WTC11 (cell line): ENCODE data around the gene FASTK. TPM values are rescaled to one million over a fixed set of nuclear protein-coding genes. Genes with fewer than 3 reads are reported as not detected.

Experiments
- ATAC-seq: fragments of 200-7000 bp; cut with Tn5 transposase; 2 replicates; pipeline ENCODE4 v1.10.0; 2021; ENCODE audit warnings: mild to moderate bottlenecking, moderate library complexity
- Bru-seq: library from RNA; stranded (reverse); fragments of 400-500 nt; gene quantifications from one replicate; lab custom pipeline; 2021; lab: Mats Ljungman, UMichigan
- CTCF ChIA-PET: fragments of 300-600 bp; sonication (Branson Sonifier 250); formaldehyde crosslinking; loops from one replicate; lab custom pipeline; 2021; ENCODE audit warnings: antibody characterized with exemption; lab: Charles Lee
- POLR2A ChIA-PET: fragments of 350-600 bp; sonication (Branson Sonifier 250); formaldehyde crosslinking; loops from one replicate; lab custom pipeline; 2021; ENCODE audit warnings: antibody characterized with exemption; lab: Charles Lee
- DNase-seq: peaks from one replicate; pipeline ENCODE4 v3.0.0; 2021; ENCODE audit warnings: low spot score
- H3K27ac Mint-ChIP-seq: 2 replicates; pipeline ENCODE4 v1.8.0; 2021; ENCODE audit warnings: mixed read lengths
- H3K27me3 Mint-ChIP-seq: 2 replicates; pipeline ENCODE4 v1.8.0; 2021; ENCODE audit warnings: low read depth, mild to moderate bottlenecking, moderate library complexity, mixed read lengths
- H3K36me3 Mint-ChIP-seq: 2 replicates; pipeline ENCODE4 v1.8.0; 2021; ENCODE audit warnings: mixed read lengths
- H3K4me1 Mint-ChIP-seq: 2 replicates; pipeline ENCODE4 v1.8.0; 2022; ENCODE audit warnings: mixed read lengths
- H3K4me3 Mint-ChIP-seq: 2 replicates; pipeline ENCODE4 v1.8.0; 2021; ENCODE audit warnings: mild to moderate bottlenecking, moderate library complexity, mixed read lengths
- H3K9me3 Mint-ChIP-seq: 2 replicates; pipeline ENCODE4 v1.8.0; 2021; ENCODE audit warnings: mixed read lengths
- CREB1 ChIP-seq: sonication (generic); formaldehyde crosslinking; IDR thresholded peaks from 2 replicates; pipeline ENCODE4 v1.8.0; 2023; ENCODE audit warnings: mild to moderate bottlenecking, missing genetic modification reagents
- FOXJ3 ChIP-seq: sonication (generic); formaldehyde crosslinking; IDR thresholded peaks from 2 replicates; pipeline ENCODE4 v1.9.0; 2021; ENCODE audit warnings: missing genetic modification reagents, mild to moderate bottlenecking, borderline replicate concordance
- GRHL2 ChIP-seq: fragments of 250-450 bp; sonication (Bioruptor Pico); IDR thresholded peaks from 2 replicates; pipeline ENCODE4 v1.8.0; 2022; ENCODE audit warnings: mild to moderate bottlenecking, moderate library complexity; ENCODE audit not compliant: insufficient replicate concordance, severe bottlenecking
- IRF2 ChIP-seq: sonication (generic); formaldehyde crosslinking; IDR thresholded peaks from 2 replicates; pipeline ENCODE4 v1.8.0; 2022; ENCODE audit warnings: low read depth, missing genetic modification reagents, borderline replicate concordance
- JUN ChIP-seq: sonication (generic); formaldehyde crosslinking; IDR thresholded peaks from 2 replicates; pipeline ENCODE4 v1.8.0; 2023; ENCODE audit warnings: mild to moderate bottlenecking, missing genetic modification reagents
- MXD4 ChIP-seq: fragments of 250-450 bp; sonication (Bioruptor Pico); IDR thresholded peaks from 2 replicates; pipeline ENCODE4 v1.8.0; 2021; ENCODE audit warnings: mild to moderate bottlenecking, moderate library complexity, borderline replicate concordance
- MYBL2 ChIP-seq: sonication (generic); formaldehyde crosslinking; IDR thresholded peaks from 2 replicates; pipeline ENCODE4 v1.8.1; 2023; ENCODE audit warnings: mild to moderate bottlenecking, moderate library complexity, missing genetic modification reagents
- RORB ChIP-seq: fragments of 250-450 bp; sonication (Bioruptor Pico); IDR thresholded peaks from 2 replicates; pipeline ENCODE4 v1.9.0; 2021; ENCODE audit warnings: mild to moderate bottlenecking
- SMAD3 ChIP-seq: sonication (generic); formaldehyde crosslinking; IDR thresholded peaks from 2 replicates; pipeline ENCODE4 v1.8.0; 2022; ENCODE audit warnings: missing genetic modification reagents, mild to moderate bottlenecking, borderline replicate concordance
- SP1 ChIP-seq: sonication (generic); formaldehyde crosslinking; conservative IDR thresholded peaks from 2 replicates; pipeline ENCODE4 v1.8.1; 2022; ENCODE audit warnings: missing genetic modification reagents
- TEAD1 ChIP-seq: sonication (generic); formaldehyde crosslinking; IDR thresholded peaks from 2 replicates; pipeline ENCODE4 v1.8.0; 2022; ENCODE audit warnings: mild to moderate bottlenecking, missing genetic modification reagents
- TEAD4 ChIP-seq: sonication (generic); formaldehyde crosslinking; IDR thresholded peaks from 2 replicates; pipeline ENCODE4 v1.8.0; 2022; ENCODE audit warnings: mild to moderate bottlenecking, missing genetic modification reagents
- ZBTB21 ChIP-seq: sonication (generic); formaldehyde crosslinking; IDR thresholded peaks from 2 replicates; pipeline ENCODE4 v1.8.1; 2023; ENCODE audit warnings: mild to moderate bottlenecking, missing genetic modification reagents, borderline replicate concordance
- ZNF138 ChIP-seq: sonication (generic); formaldehyde crosslinking; conservative IDR thresholded peaks from 2 replicates; pipeline ENCODE4 v1.8.1; 2022; ENCODE audit warnings: mild to moderate bottlenecking, moderate library complexity, missing genetic modification reagents
- ZNF232 ChIP-seq: sonication (generic); formaldehyde crosslinking; IDR thresholded peaks from 2 replicates; pipeline ENCODE4 v1.8.0; 2022; ENCODE audit warnings: mild to moderate bottlenecking, missing genetic modification reagents
- ZNF317 ChIP-seq: sonication (generic); formaldehyde crosslinking; IDR thresholded peaks from 2 replicates; pipeline ENCODE4 v1.8.1; 2023; ENCODE audit warnings: low read depth, mild to moderate bottlenecking, moderate library complexity, missing genetic modification reagents, borderline replicate concordance
- long read RNA-seq, 3 experiments: library from RNA in 1 of 3; library from capped mRNA in 1 of 3; library from polyadenylated mRNA in 1 of 3; unstranded in 2 of 3; stranded (forward) in 1 of 3; transcript quantifications; one replicate each; pipeline ENCODE4 v2.0.0, GENCODE V29; 2021
- total RNA-seq: library from RNA; stranded (reverse); gene quantifications from 3 replicates; pipeline ENCODE4 v1.2.3, GENCODE V29; 2021
- TF ChIP-seq, protein P1 (sequence below): sonication (generic); formaldehyde crosslinking; IDR thresholded peaks from 2 replicates; pipeline ENCODE4 v1.8.1; 2022; ENCODE audit warnings: mild to moderate bottlenecking, missing genetic modification reagents, moderate library complexity, borderline replicate concordance
- TF ChIP-seq, protein P2 (sequence below): sonication (generic); formaldehyde crosslinking; IDR thresholded peaks from 2 replicates; pipeline ENCODE4 v1.8.1; 2023; ENCODE audit warnings: mild to moderate bottlenecking, moderate library complexity, missing genetic modification reagents
- TF ChIP-seq, protein P3 (sequence below): sonication (generic); formaldehyde crosslinking; IDR thresholded peaks from 2 replicates; pipeline ENCODE4 v1.8.0; 2022; ENCODE audit warnings: missing genetic modification reagents
- TF ChIP-seq, protein P4 (sequence below): sonication (generic); formaldehyde crosslinking; IDR thresholded peaks from 2 replicates; pipeline ENCODE4 v1.8.0; 2022; ENCODE audit warnings: mild to moderate bottlenecking, missing genetic modification reagents

The FASTK gene, protein sequence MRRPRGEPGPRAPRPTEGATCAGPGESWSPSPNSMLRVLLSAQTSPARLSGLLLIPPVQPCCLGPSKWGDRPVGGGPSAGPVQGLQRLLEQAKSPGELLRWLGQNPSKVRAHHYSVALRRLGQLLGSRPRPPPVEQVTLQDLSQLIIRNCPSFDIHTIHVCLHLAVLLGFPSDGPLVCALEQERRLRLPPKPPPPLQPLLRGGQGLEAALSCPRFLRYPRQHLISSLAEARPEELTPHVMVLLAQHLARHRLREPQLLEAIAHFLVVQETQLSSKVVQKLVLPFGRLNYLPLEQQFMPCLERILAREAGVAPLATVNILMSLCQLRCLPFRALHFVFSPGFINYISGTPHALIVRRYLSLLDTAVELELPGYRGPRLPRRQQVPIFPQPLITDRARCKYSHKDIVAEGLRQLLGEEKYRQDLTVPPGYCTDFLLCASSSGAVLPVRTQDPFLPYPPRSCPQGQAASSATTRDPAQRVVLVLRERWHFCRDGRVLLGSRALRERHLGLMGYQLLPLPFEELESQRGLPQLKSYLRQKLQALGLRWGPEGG
- total RNA-seq (62.1 to 70.2 TPM (median 67.7 TPM) in 3 replicates), Bru-seq, nascent RNA (percentile 78 among the genes with signal in this experiment)
- long read RNA-seq, experiment 1, transcript FASTK-213 (9 exons, 1,826 nt): minor isoform, 8 of 262 reads
- long read RNA-seq, experiment 1, transcript FASTK-212 (10 exons, 1,764 nt): minor isoform, 9 of 262 reads
- long read RNA-seq, experiment 1, transcript FASTK-201 (10 exons, 1,827 nt): major isoform, 90 of 262 reads
- long read RNA-seq, experiment 1, partial matches to known transcripts: 33 of 262 reads
- long read RNA-seq, experiment 1, other reads (novel, unspliced or antisense): 116 of 262 reads
- long read RNA-seq, experiment 2, transcript FASTK-201 (10 exons, 1,827 nt): major isoform, 12 of 42 reads
- long read RNA-seq, experiment 2, transcript FASTK-202 (9 exons, 1,402 nt): minor isoform, 5 of 42 reads
- long read RNA-seq, experiment 2, partial matches to known transcripts: 9 of 42 reads
- long read RNA-seq, experiment 2, other reads (novel, unspliced or antisense): 13 of 42 reads
- long read RNA-seq, experiment 3, transcript FASTK-212 (10 exons, 1,764 nt): minor isoform, 12 of 90 reads
- long read RNA-seq, experiment 3, transcript FASTK-201 (10 exons, 1,827 nt): major isoform, 32 of 90 reads
- long read RNA-seq, experiment 3, partial matches to known transcripts: 3 of 90 reads
- long read RNA-seq, experiment 3, other reads (novel, unspliced or antisense): 36 of 90 reads

DNA sequence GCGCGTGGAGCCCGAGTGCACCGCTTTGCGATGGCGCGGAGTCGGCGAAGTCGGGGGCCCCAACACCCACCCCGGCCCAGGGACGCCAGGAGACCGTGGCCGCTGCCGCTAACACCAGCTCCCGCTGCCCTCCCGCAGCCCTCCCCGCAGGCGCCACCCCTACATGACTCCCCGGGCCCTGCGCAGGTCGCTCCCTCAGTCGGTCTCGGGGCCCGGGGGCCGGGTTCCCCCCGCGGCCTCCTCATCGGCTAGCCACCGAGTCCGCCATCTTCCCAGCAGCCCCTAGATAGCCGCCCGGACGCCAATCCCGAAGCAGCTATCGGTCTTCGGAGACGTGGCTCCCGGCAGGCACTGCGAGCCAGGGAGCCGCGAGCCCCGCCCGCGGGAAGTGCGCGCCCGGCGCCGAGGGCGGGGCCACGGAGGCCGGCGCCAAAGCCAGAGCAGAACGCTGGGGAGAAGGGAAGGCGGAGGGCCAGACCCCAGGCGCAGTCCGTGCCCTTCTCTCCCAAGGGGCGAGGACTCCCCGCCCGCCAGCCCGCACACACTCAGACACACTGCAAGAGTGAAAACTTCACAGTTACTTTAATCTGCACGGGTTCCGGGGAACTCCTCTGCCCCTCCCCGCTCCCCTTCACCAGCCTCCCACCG, at the start of gene FASTK:
FASTK (minus strand) TSS at position 288 of the 648 bp plus-strand sequence; CDS start at position 245, 43 bp downstream.
- H3K27ac Mint-ChIP-seq: peak within 1 kb of the TSS; percentile 85; the same call in 1 of the 2 replicates
- peaks cover 3% of the 10 kb centered on the region; the same call in 1 of the 2 replicates for H3K36me3 Mint-ChIP-seq
- H3K4me1 Mint-ChIP-seq: peaks cover 43% of the 10 kb centered on the region
- ATAC-seq (peak; percentile 45), DNase-seq (peak; percentile 84)
- peak within 1 kb of the TSS; percentile 87 for H3K4me3 Mint-ChIP-seq
- H3K9me3 Mint-ChIP-seq: no peaks in the 10 kb centered on the region
- H3K27me3 Mint-ChIP-seq: peaks cover 3% of the 10 kb centered on the region; the same call in 1 of the 2 replicates
- CTCF ChIA-PET: interaction anchor here (0.7 to 1.6 kb wide), 13 partner anchors 10 to 117 kb away, joined by 3 to 14 read pairs (median 5); partner anchors contain the start of gene ABCB8
- POLR2A ChIA-PET: interaction anchor here (0.5 to 1.6 kb wide), 5 partner anchors 18 to 699 kb away, joined by 3 to 13 read pairs (median 3); no protein-coding TSS in a partner anchor
- TF ChIP-seq SP1 (CRISPR knock-in tag) (peak; percentile 66; the same call in 1 of the 2 replicates), RORB (no peak), TEAD4 (0 out of 2 replicates have a peak, but pooled peaks have one; percentile 9), FOXJ3 (no peak), SMAD3 (CRISPR knock-in tag) (0 out of 2 replicates have a peak, but pooled peaks have one; percentile 18), MXD4 (no peak), MYBL2 (peak; percentile 24; the same call in 1 of the 2 replicates), ZBTB21 (CRISPR knock-in tag) (no peak), ZNF232 (0 out of 2 replicates have a peak, but pooled peaks have one; percentile 56), ZNF138 (CRISPR knock-in tag) (no peak), ZNF317 (CRISPR knock-in tag) (0 out of 2 replicates have a peak, but pooled peaks have one; percentile 31), TEAD1 (CRISPR knock-in tag) (0 out of 2 replicates have a peak, but pooled peaks have one; percentile 41), JUN (peak; percentile 70), IRF2 (no peak), GRHL2 (CRISPR knock-in tag) (no peak), CREB1 (CRISPR knock-in tag) (0 out of 2 replicates have a peak, but pooled peaks have one; percentile 17)
- TF ChIP-seq, protein P1, sequence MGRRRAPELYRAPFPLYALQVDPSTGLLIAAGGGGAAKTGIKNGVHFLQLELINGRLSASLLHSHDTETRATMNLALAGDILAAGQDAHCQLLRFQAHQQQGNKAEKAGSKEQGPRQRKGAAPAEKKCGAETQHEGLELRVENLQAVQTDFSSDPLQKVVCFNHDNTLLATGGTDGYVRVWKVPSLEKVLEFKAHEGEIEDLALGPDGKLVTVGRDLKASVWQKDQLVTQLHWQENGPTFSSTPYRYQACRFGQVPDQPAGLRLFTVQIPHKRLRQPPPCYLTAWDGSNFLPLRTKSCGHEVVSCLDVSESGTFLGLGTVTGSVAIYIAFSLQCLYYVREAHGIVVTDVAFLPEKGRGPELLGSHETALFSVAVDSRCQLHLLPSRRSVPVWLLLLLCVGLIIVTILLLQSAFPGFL (CRISPR knock-in tag): no peak
- TF ChIP-seq, protein P2, sequence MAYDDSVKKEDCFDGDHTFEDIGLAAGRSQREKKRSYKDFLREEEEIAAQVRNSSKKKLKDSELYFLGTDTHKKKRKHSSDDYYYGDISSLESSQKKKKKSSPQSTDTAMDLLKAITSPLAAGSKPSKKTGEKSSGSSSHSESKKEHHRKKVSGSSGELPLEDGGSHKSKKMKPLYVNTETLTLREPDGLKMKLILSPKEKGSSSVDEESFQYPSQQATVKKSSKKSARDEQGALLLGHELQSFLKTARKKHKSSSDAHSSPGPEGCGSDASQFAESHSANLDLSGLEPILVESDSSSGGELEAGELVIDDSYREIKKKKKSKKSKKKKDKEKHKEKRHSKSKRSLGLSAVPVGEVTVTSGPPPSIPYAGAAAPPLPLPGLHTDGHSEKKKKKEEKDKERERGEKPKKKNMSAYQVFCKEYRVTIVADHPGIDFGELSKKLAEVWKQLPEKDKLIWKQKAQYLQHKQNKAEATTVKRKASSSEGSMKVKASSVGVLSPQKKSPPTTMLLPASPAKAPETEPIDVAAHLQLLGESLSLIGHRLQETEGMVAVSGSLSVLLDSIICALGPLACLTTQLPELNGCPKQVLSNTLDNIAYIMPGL: peak; percentile 42; the same call in 1 of the 2 replicates
- TF ChIP-seq, protein P3, sequence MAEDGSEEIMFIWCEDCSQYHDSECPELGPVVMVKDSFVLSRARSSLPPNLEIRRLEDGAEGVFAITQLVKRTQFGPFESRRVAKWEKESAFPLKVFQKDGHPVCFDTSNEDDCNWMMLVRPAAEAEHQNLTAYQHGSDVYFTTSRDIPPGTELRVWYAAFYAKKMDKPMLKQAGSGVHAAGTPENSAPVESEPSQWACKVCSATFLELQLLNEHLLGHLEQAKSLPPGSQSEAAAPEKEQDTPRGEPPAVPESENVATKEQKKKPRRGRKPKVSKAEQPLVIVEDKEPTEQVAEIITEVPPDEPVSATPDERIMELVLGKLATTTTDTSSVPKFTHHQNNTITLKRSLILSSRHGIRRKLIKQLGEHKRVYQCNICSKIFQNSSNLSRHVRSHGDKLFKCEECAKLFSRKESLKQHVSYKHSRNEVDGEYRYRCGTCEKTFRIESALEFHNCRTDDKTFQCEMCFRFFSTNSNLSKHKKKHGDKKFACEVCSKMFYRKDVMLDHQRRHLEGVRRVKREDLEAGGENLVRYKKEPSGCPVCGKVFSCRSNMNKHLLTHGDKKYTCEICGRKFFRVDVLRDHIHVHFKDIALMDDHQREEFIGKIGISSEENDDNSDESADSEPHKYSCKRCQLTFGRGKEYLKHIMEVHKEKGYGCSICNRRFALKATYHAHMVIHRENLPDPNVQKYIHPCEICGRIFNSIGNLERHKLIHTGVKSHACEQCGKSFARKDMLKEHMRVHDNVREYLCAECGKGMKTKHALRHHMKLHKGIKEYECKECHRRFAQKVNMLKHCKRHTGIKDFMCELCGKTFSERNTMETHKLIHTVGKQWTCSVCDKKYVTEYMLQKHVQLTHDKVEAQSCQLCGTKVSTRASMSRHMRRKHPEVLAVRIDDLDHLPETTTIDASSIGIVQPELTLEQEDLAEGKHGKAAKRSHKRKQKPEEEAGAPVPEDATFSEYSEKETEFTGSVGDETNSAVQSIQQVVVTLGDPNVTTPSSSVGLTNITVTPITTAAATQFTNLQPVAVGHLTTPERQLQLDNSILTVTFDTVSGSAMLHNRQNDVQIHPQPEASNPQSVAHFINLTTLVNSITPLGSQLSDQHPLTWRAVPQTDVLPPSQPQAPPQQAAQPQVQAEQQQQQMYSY (CRISPR knock-in tag): peak; percentile 16; the same call in 1 of the 2 replicates
- TF ChIP-seq, protein P4, sequence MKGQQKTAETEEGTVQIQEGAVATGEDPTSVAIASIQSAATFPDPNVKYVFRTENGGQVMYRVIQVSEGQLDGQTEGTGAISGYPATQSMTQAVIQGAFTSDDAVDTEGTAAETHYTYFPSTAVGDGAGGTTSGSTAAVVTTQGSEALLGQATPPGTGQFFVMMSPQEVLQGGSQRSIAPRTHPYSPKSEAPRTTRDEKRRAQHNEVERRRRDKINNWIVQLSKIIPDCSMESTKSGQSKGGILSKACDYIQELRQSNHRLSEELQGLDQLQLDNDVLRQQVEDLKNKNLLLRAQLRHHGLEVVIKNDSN (CRISPR knock-in tag): peak; percentile 51; the same call in 1 of the 2 replicates
